Measurements from ENCODE around the gene CSF1.

Gene CSF1

DNA sequence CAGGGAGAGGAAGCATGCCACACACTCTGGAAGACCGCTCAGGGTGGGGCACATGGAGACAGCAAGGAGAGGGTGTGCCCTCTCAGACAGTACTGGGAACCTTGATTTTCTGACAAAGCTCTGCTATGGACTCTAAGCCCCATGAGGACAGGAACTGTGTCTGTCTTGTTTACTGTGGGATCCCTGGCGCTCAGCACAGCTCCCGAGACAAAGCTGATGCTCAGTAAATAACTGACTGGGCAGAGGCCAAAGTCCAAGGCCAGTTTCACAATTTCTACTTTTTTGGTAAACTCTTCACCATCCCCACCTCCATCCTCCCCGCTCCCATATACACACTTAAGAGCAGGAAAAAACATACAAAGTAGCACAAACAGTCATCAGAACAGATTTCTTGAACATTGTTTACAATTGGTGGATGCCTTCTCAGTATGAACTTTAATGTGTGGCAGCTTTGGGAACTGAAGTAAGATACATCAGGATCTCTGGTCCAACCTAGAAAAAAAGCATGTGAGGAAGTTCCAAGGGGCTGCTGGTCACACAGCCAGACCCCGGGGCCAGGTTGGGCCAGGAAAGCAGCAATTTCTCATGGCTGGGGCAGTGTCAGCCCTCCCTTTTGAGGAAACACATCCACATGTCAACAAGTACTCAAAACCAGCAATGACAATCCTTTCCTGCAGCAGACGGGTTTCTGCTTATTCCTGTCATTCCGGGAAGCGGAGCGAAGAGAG, 68.3 kb downstream of the CSF1 start:
- DNase-seq (ENCODE audit: low read depth), result no peak

DNA sequence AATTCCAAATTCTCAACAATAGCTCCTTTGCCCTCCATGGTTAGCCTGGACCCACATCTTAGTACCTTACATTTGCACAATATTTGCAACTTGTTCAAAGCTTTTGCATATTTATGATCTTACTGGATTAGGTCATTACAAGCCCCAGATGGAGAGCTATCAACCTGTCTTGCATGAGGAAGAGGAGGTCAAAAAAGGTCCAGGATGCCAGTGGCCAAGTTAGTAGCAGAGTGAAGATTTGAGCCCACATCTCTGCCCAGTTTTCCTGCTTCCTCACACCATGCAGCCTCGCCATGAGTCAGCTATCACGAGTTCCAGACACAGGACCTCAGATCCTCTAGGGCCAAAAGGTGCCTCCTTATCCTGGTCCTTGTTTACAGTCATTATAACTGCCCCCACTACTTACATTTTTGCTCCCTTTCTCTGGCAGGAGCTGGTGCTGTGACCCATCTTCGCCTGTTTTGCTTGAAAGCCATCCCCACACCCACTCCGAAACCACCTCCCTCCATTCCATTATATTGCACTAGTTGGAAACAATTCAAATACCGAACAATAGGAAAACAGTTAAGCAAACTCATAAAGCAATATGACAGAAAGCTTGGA, 68.9 kb downstream of the CSF1 start:
- DNase-seq (ENCODE audit: low read depth), result peak; percentile 41
